GM19395 (cell line): ENCODE data around the gene GAD1.

Experiments used
- ATAC-seq: cut with Tn5 transposase; IDR thresholded peaks from one replicate; pipeline ENCODE4 v1.9.1; 2021; ENCODE audit warnings: mild to moderate bottlenecking, moderate library complexity; ENCODE audit not compliant: unreplicated experiment

GAD1 gene

DNA sequence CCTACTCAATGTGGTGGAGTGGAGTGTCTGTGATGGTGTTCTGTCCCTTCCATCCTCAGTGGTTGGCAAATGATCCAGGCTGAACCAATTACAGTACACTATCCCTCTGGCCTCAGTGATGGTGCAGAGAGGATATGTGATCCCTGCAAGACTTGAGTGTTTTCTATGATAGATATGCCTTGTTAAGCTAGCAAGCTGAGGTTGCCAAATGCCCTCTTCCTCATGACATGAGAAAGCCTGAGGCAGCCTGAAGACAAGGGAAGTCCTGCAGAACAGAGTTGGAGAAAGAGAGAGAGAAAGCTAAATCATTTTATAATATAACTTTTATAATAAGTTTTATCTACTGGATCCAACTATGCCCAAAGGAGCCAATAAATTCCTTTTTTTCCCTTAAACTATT lies 70.8 kb downstream of the GAD1 start:
- ATAC-seq = no peak

DNA sequence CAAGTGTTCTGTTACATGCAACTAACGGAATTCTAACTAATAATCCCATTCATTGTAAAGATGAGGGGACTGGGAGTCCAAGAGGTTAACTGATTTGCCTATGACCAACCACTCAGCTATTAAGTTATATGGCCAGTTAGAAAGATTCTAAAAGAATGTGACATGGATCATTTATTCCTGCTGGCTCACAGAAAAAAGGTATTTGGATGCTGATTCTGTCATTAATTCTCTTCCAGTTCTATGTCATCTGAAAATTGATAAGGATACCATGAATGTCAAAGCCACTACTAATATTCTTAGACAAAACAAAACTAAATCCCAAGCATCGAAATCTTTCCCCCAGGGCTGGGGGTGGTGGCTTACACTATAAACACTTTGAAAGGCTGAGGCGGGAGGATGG lies 71.2 kb downstream of the GAD1 start:
- ATAC-seq = no peak

DNA sequence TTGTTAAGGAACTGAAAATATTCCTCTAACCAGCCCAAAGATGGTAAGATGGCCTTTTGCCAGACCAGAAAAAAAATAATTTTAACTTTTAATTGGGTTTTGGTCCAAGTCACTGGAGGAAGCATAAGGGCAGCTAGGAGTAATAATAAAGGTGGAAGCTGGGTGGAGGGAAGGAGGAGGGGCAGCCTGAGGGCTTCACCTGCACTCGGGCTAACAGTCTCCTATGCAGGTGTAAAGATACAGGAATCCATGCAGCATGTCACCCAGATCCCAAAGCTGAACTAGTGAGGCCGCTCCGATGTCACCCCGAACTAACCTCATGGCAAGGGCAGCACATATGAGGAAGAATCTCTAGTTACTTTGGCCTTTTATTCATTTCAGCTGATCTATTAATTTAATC lies 75.2 kb downstream of the GAD1 start:
- no peak for ATAC-seq

DNA sequence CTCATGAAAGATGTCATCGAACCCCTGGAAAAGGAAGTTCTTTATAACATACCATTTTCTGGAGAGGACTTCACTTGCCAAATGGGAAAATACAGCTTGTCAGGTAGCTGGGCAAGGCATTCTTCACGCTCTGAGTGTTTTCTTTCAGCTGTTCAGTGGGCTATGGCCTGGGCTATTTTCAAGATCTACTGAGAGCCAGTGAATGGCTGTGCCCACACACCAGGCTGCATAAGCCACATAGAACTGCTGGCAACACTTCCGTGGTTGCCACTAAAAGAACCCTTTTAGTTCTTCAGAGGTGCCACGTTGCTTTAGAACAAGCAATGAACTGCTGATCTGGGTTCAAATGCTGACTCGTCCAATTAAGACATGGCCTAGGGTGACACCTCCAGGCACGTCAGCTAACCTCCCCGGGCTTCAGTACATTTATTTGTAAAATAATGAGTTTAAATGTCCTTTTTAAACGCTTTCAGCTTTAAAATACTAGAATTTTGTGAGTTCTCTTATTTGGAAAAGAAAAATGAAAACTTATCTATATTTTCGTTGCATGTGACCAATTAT lies 75.8 kb downstream of the GAD1 start:
- no peak for ATAC-seq

DNA sequence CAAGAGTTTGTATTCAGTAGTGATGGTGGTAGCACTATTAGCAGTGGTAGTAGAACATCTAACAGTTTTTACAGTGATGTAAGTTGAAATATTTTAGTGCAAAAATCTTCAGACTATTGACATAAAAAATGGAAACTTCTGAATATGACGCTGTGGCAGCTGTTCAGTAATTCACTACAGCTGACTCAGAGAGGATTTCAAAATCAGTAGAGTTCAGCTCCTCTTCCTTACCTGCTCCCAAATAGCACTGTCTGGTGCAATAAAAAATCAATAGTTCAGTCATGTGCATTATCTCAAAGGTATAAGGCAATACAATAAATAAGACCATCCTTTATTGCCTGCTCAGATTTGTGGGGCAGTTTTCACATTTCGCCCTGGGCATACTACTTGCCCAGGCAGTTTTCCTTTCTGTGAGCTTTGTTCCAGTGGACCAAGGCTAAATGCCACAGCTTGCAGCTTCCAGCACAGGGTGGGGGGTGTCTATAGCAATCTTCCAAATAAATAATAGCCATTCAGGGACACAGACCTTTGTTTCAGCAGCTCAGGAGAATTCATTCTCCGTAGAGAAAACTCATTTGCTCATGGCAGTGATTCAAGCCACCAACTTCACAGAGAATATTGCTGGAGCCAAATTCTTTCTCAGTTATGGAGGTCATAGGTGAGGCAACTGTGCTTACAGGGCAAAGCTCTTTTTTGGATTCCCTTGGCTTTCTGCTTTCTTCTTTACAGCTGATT lies 78.5 kb downstream of the GAD1 start:
- ATAC-seq = no peak

DNA sequence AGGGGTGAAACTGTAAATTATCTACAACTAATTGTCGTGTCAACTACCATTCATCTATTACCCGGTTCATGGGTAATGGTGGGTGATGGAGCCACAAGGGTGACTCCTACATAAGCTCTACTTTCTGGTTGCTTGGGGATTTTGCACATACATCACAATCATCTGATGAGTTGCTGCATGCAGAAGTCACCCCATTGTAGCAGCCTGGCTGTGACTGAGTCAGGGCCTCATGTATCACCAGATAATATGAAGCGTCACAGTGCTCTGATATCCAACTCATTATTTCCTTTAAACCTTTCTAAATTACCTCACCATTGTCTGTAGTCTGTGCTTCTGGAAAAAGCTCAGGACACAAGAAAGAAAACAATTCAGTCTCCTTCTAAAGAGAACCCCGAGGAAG lies 79.9 kb downstream of the GAD1 start:
- no peak for ATAC-seq

DNA sequence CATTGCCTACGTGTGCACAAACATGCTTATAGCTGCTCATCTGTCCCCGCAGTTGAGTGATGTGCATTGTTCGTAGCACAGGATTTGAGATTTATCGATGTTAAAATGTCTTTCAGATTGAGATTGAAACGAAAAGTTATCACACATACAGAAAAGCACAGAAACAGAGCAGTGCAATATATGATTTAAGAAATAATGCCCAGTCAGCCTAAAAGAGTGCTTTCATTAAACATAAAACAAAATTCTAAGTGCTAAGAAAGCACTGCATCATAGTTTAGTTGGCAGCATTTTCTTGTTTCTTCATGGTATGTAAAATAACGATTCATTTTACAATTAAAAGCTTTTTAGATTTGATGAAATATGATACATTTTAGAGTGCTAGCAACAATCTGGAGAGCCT lies 80.4 kb downstream of the GAD1 start:
- ATAC-seq = no peak

DNA sequence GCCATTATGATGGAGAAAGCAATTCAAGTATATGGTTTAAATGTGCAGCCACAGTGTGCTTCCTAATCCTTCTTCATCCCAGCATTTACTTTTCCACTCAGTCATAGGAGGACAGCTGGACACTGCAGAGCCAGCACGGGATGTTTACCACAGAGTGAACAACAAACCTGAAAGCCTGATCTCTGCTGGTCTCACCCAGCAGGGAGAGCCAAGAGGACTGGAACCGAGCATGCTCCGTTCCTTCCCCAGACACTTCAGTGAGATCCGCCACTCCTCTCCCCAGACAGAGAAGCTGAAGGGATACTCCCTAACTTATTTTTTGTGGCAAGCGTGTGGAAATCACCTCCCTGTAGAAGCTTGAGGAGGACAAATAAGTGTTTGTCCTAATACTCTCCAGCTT lies 89.2 kb downstream of the GAD1 start:
- ATAC-seq = no peak
